B cell (primary cell): ENCODE results near the gene ACIN1. TPM values are rescaled to one million over a fixed set of nuclear protein-coding genes. Genes with fewer than 3 reads are reported as not detected.

Source experiments
- ATAC-seq: fragments of 200-7000 bp; cut with Tn5 transposase; one replicate; pipeline ENCODE4 v1.10.0; 2021; ENCODE audit warnings: low read depth, mild to moderate bottlenecking, moderate number of reproducible peaks, moderate library complexity
- CTCF ChIA-PET: fragments of 350-600 bp; sonication (Branson Sonifier 250); formaldehyde crosslinking; loops from one replicate; lab custom pipeline; 2021; ENCODE audit warnings: antibody characterized with exemption, inconsistent platforms; lab: Charles Lee
- POLR2A ChIA-PET: fragments of 350-600 bp; sonication (Branson Sonifier 250); formaldehyde crosslinking; loops from one replicate; lab custom pipeline; 2021; ENCODE audit warnings: antibody characterized with exemption; lab: Charles Lee
- DNase-seq: peaks from one replicate; pipeline ENCODE4 v3.0.0; 2013
- H2AFZ ChIP-seq: 2 replicates; pipeline ENCODE4 v1.6.1; 2012; ENCODE audit warnings: mild to moderate bottlenecking, low read depth, low read length; ENCODE audit not compliant: insufficient read depth, poor library complexity, severe bottlenecking
- H3K27ac ChIP-seq, 2 donors: 1 replicate in 1 of 2; 2 replicates in 1 of 2; pipeline ENCODE4 v1.5.1; 2012 to 2013; ENCODE audit warnings: low read length in 2 of 2, mild to moderate bottlenecking in 2 of 2, moderate library complexity in 1 of 2
- H3K27me3 ChIP-seq, 4 experiments: fragments of 200-600 bp in 1 of 4; sonication (generic) in 1 of 4; replicated peaks in 1 of 4; 1 replicate in 2 of 4; 2 replicates in 2 of 4; pipeline versions ENCODE4 v1.6.1 to v1.7.0; 2013 to 2016; ENCODE audit warnings: low read length in 3 of 4, mild to moderate bottlenecking in 2 of 4, mixed read lengths in 1 of 4, moderate library complexity in 1 of 4; ENCODE audit not compliant: insufficient read depth in 4 of 4, control insufficient read depth in 3 of 4; ENCODE audit errors: control extremely low read depth in 1 of 4
- H3K36me3 ChIP-seq, 2 experiments: replicated peaks in 1 of 2; 1 replicate in 1 of 2; 2 replicates in 1 of 2; pipeline versions ENCODE4 v1.6.1 to v1.7.1; 2013; ENCODE audit warnings: low read length in 1 of 2; ENCODE audit not compliant: insufficient read depth in 2 of 2, control insufficient read depth in 1 of 2; ENCODE audit errors: control extremely low read depth in 1 of 2, extremely low read depth in 1 of 2
- H3K4me1 ChIP-seq, 2 donors: fragments of 200-600 bp in 1 of 2; sonication (generic) in 1 of 2; 1 replicate in 1 of 2; 2 replicates in 1 of 2; pipeline versions ENCODE4 v1.5.1 to v1.6.1; 2013 to 2017; ENCODE audit warnings: low read length in 2 of 2; ENCODE audit not compliant: control insufficient read depth in 2 of 2, insufficient read depth in 2 of 2
- H3K4me2 ChIP-seq: replicated peaks from 2 replicates; pipeline ENCODE3; 2012; ENCODE audit warnings: mild to moderate bottlenecking, low read depth, low read length; ENCODE audit not compliant: poor library complexity, severe bottlenecking
- H3K4me3 ChIP-seq, 5 experiments: fragments of 200-600 bp in 1 of 5; sonication (generic) in 1 of 5; 1 replicate in 3 of 5; 2 replicates in 2 of 5; pipeline versions ENCODE4 v1.5.1 to v1.7.0; 2011 to 2016; ENCODE audit warnings: low read length in 4 of 5, mild to moderate bottlenecking in 4 of 5, low read depth in 2 of 5, control low read depth in 1 of 5, moderate library complexity in 1 of 5; ENCODE audit not compliant: insufficient read depth in 1 of 5; ENCODE audit errors: control extremely low read depth in 1 of 5, extremely low read depth in 1 of 5
- H3K79me2 ChIP-seq: fragments of 200-600 bp; sonication (generic); one replicate; pipeline ENCODE4 v1.6.0; 2016; ENCODE audit warnings: low read length; ENCODE audit not compliant: control insufficient read depth, insufficient read depth
- H3K9ac ChIP-seq: fragments of 200-600 bp; sonication (generic); 2 replicates; pipeline ENCODE4 v1.6.1; 2017; ENCODE audit warnings: mild to moderate bottlenecking, low read length, moderate library complexity
- H3K9me3 ChIP-seq, 3 donors: one replicate each; pipeline versions ENCODE4 v1.6.1 to v1.7.1; 2013; ENCODE audit warnings: low read length in 2 of 3; ENCODE audit not compliant: control insufficient read depth in 2 of 3, insufficient read depth in 1 of 3; ENCODE audit errors: control extremely low read depth in 1 of 3
- H4K20me1 ChIP-seq: 2 replicates; pipeline ENCODE4 v1.6.0; 2012; ENCODE audit warnings: mild to moderate bottlenecking, low read length; ENCODE audit not compliant: insufficient read depth, control insufficient read depth, poor library complexity, severe bottlenecking
- H3K27ac Mint-ChIP-seq: one replicate; pipeline ENCODE4 v1.8.0; 2021; ENCODE audit warnings: mixed read lengths
- H3K27me3 Mint-ChIP-seq: one replicate; pipeline ENCODE4 v1.8.0; 2021; ENCODE audit warnings: mixed read lengths
- H3K4me1 Mint-ChIP-seq: one replicate; pipeline ENCODE4 v1.8.0; 2021; ENCODE audit warnings: mixed read lengths
- H3K4me3 Mint-ChIP-seq: one replicate; pipeline ENCODE4 v1.8.0; 2021; ENCODE audit warnings: mixed read lengths
- H3K9me3 Mint-ChIP-seq: one replicate; pipeline ENCODE4 v1.8.0; 2022; ENCODE audit warnings: mixed read lengths; ENCODE audit not compliant: insufficient read depth
- EZH2 ChIP-seq: IDR thresholded peaks from 2 replicates; pipeline ENCODE4 v1.6.1; 2012; ENCODE audit warnings: borderline replicate concordance, low read depth, mild to moderate bottlenecking, moderate library complexity, low read length; ENCODE audit not compliant: insufficient read depth, poor library complexity, severe bottlenecking
- WGBS: methylation state at CpG from one replicate; pipeline ENCODE4 v1.1.5; 2013; ENCODE audit warnings: missing lambda C conversion rate; ENCODE audit not compliant: insufficient coverage; 5-methylcytosine and 5-hydroxymethylcytosine counted together
- intact Hi-C: fragments of 100-400 bp; cut with micrococcal nuclease; formaldehyde crosslinking; loops from one replicate; pipeline ENCODE4 v1.10.0; 2022
- polyA plus RNA-seq: library from polyadenylated mRNA; depleted of rRNA; stranded (reverse); fragments of >200 nt; gene quantifications from 2 replicates; pipeline ENCODE4 v1.2.3, GENCODE V29; 2012
- total RNA-seq, 2 donors: library from RNA; stranded (reverse); fragments of 120-200 nt in 1 of 2; gene quantifications; 1 replicate in 1 of 2; 2 replicates in 1 of 2; pipeline versions ENCODE4 v1.2.3 to v1.2.4, GENCODE V29; 2013 to 2022
- TF ChIP-seq, protein P1 (sequence below): fragments of 200-600 bp; IDR thresholded peaks from one replicate; pipeline ENCODE4 v1.8.0; 2022; ENCODE audit warnings: antibody characterized with exemption, mild to moderate bottlenecking

The ACIN1 gene
- total and polyA plus RNA-seq, 2 donors (not counting 1 experiment from before 2014, with no cell fraction given), result 178 to 359 TPM

DNA sequence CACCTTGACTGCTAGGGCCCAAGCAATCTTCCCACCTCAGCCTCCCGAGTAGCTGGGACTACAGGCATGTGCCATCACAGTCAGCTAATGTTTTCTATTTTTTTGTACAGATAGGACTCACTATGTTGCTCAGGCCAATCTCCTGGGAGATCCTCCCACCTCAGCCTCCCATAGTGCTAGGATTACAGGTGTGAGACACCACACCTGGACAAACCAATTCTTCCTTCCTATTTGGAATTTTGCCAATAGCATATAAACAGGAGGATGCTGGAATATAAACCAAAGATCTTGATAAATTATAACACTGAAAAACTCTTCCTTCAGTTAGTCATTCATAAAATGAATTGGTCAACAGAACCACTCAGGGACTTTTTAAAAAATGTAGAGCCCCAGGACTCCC, 8.4 kb downstream of the ACIN1 start:
- TF ChIP-seq, protein P1, sequence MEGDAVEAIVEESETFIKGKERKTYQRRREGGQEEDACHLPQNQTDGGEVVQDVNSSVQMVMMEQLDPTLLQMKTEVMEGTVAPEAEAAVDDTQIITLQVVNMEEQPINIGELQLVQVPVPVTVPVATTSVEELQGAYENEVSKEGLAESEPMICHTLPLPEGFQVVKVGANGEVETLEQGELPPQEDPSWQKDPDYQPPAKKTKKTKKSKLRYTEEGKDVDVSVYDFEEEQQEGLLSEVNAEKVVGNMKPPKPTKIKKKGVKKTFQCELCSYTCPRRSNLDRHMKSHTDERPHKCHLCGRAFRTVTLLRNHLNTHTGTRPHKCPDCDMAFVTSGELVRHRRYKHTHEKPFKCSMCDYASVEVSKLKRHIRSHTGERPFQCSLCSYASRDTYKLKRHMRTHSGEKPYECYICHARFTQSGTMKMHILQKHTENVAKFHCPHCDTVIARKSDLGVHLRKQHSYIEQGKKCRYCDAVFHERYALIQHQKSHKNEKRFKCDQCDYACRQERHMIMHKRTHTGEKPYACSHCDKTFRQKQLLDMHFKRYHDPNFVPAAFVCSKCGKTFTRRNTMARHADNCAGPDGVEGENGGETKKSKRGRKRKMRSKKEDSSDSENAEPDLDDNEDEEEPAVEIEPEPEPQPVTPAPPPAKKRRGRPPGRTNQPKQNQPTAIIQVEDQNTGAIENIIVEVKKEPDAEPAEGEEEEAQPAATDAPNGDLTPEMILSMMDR, result no peak
- no peak for TF ChIP-seq EZH2
- ChIA-PET CTCF (interaction anchor here (0.8 to 1.7 kb wide), 4 partner anchors 8 to 100 kb away, joined by 3 to 7 read pairs (median 3); no protein-coding TSS in a partner anchor), POLR2A (no interaction called here)
- no peak for DNase-seq
- no peak overlapping the region for H3K27ac ChIP-seq
- no peaks in the 10 kb centered on the region for H3K4me1 Mint-ChIP-seq
- no CpG with 5 or more reads among the region's 1 CpG for WGBS
- H3K4me1 ChIP-seq, result no peaks in the 10 kb centered on the region
- peaks cover 56% of the 10 kb centered on the region for H4K20me1 ChIP-seq
- H3K79me2 ChIP-seq, result peaks cover 45% of the 10 kb centered on the region
- H3K36me3 ChIP-seq, result peaks cover 10 to 84% of the 10 kb centered on the region in 2 experiments
- H2AFZ ChIP-seq, result no peak overlapping the region
- intact Hi-C loops, result no loop called here
- no peaks in the 10 kb centered on the region for H3K27me3 Mint-ChIP-seq
- no peaks in the 10 kb centered on the region for H3K9me3 Mint-ChIP-seq
- no peak for ATAC-seq
- no peak overlapping the region for H3K4me2 ChIP-seq
- no peak overlapping the region for H3K27ac Mint-ChIP-seq
- H3K9ac ChIP-seq, result no peak overlapping the region
- H3K4me3 Mint-ChIP-seq, result no peak overlapping the region
- H3K9me3 ChIP-seq, result no peaks in the 10 kb centered on the region
- H3K27me3 ChIP-seq, result no peaks in the 10 kb centered on the region
- no peak overlapping the region for H3K4me3 ChIP-seq

DNA sequence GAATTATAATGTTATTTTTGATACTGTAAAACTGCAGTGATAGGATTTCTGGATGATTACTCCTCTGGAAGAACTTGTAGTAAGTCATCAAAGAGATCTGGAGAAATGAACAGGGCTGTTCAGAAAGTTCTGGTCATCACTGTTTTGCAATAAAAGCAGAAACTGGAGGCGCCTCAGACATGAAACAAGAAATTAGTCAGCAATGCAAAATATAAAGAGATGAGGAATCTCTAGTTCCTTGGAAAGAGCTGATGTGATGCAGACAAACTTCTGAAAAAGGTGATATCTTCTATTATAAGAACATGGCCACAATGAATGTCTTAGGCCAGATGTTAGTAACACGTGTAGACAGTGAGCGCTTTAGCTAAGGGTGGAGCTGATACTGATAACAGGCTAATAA, 9.5 kb downstream of the ACIN1 start:
- Mint-ChIP-seq H3K4me3 (no peak overlapping the region), H3K9me3 (no peaks in the 10 kb centered on the region)

More for the DNA sequence above, 9.5 kb downstream of the ACIN1 start:
- H3K27me3 ChIP-seq, result no peaks in the 10 kb centered on the region
- Mint-ChIP-seq H3K4me1 (no peaks in the 10 kb centered on the region), H3K27me3 (no peaks in the 10 kb centered on the region), H3K27ac (no peak overlapping the region)
- H3K27ac ChIP-seq, result no peak overlapping the region
- peaks cover 34% of the 10 kb centered on the region for H3K79me2 ChIP-seq
- no peaks in the 10 kb centered on the region for H3K9me3 ChIP-seq
- H4K20me1 ChIP-seq, result peaks cover 54% of the 10 kb centered on the region
- H2AFZ ChIP-seq, result no peak overlapping the region
- DNase-seq (no peak), ATAC-seq (no peak)
- H3K36me3 ChIP-seq, result peaks cover 12 to 85% of the 10 kb centered on the region in 2 experiments
- no peak overlapping the region for H3K9ac ChIP-seq
- no peak overlapping the region for H3K4me2 ChIP-seq
- ChIA-PET POLR2A (no interaction called here), CTCF (interaction anchor here (0.8 to 1.7 kb wide), 3 partner anchors 7 to 99 kb away, joined by 3 to 7 read pairs (median 3); no protein-coding TSS in a partner anchor)
- WGBS, result 100% methylated on average over 1 of the region's 3 CpGs
- no peak overlapping the region for H3K4me3 ChIP-seq
- no peak for TF ChIP-seq EZH2
- TF ChIP-seq, protein P1, result no peak
- H3K4me1 ChIP-seq, result no peaks in the 10 kb centered on the region
- intact Hi-C loops, result no loop called here
